ENCODE measurements around the gene MOG. TPM values are rescaled to one million over a fixed set of nuclear protein-coding genes. Genes with fewer than 3 reads are reported as not detected.

The MOG gene
- total and polyA plus RNA-seq, 4 donors: not detected

GRCh38 chr6:29649701-29650673 lies 6.9 kb upstream of the MOG start:
- H3K4me3 ChIP-seq (ENCODE audit: low read depth in 1 of 3, low read length in 3 of 3): peak overlapping the region; percentile 48 to 73 (median 72)
- WGBS: 5% methylated on average over 33 of the region's 33 CpGs
- no peaks in the 10 kb centered on the region for H3K36me3 ChIP-seq (ENCODE audit: control insufficient read depth in 4 of 4, insufficient read depth in 3 of 4, low read depth in 1 of 4, low read length in 3 of 4)
- peaks cover 0 to 4% (median 3%) of the 10 kb centered on the region in 4 donors for H3K4me1 ChIP-seq (ENCODE audit: control insufficient read depth in 4 of 4, insufficient read depth in 4 of 4, low read length in 3 of 4)
- no peaks in the 10 kb centered on the region for H3K9me3 ChIP-seq (ENCODE audit: control insufficient read depth in 4 of 4, low read length in 3 of 4)
- H3K27me3 ChIP-seq (ENCODE audit: control insufficient read depth in 4 of 4, insufficient read depth in 4 of 4, low read length in 3 of 4): no peaks in the 10 kb centered on the region
- DNase-seq (ENCODE audit: low spot score): peak; percentile 98
- H3K9ac ChIP-seq (ENCODE audit: low read depth in 1 of 2, low read length in 2 of 2): peak overlapping the region; percentile 88 to 92
- H3K27ac ChIP-seq (ENCODE audit: low read depth in 1 of 2, low read length in 2 of 2): peak overlapping the region; percentile 95 to 96
- peak; percentile 95 for TF ChIP-seq CTCF (IDR thresholded peaks at IDR 0.05; ENCODE audit: low read depth, low read length, missing input control)
- no peak for TF ChIP-seq EGR1 (IDR thresholded peaks at IDR 0.05; ENCODE audit: low read depth in 2 of 2)
- TF ChIP-seq YY1 (IDR thresholded peaks at IDR 0.05): peak; percentile 99
- peak; percentile 53 for TF ChIP-seq MAX (IDR thresholded peaks at IDR 0.05)
- TF ChIP-seq GABPA (IDR thresholded peaks at IDR 0.05 in 1 of 2, conservative IDR thresholded peaks at IDR 0.05 in 1 of 2): no peak
- peak; percentile 65 for TF ChIP-seq NR2F2 (IDR thresholded peaks at IDR 0.05)
- peak; percentile 10 for TF ChIP-seq ZBTB33 (IDR thresholded peaks at IDR 0.05)
- no peak for TF ChIP-seq FOXA2 (IDR thresholded peaks at IDR 0.05)
- no peak for TF ChIP-seq HNF4G (IDR thresholded peaks at IDR 0.05)
- peak; percentile 82 for TF ChIP-seq TAF1 (conservative IDR thresholded peaks at IDR 0.05)
- TF ChIP-seq RAD21 (IDR thresholded peaks at IDR 0.05): peak; percentile 46 to 63
- TF ChIP-seq HNF4A (conservative IDR thresholded peaks at IDR 0.05): peak in 1 of 2 donors; percentile 28
- TF ChIP-seq JUND (IDR thresholded peaks at IDR 0.05): peak in 1 of 2 donors; percentile 36
- TF ChIP-seq RXRA (IDR thresholded peaks at IDR 0.05): peak; percentile 52 to 65
- TF ChIP-seq REST (IDR thresholded peaks at IDR 0.05): peak; percentile 92
- TF ChIP-seq SP1 (IDR thresholded peaks at IDR 0.05): peak; percentile 71
- no peak for TF ChIP-seq ATF3 (IDR thresholded peaks at IDR 0.05)
- no peak for TF ChIP-seq FOXA1 (IDR thresholded peaks at IDR 0.05)

Measured in liver (tissue), 9 donors.